GM06990 (cell line): Measurements from ENCODE around the gene KASH5.

Experiments
- DNase-seq: peaks from one replicate; pipeline ENCODE4 v3.0.0-alpha.2; 2011; ENCODE audit not compliant: insufficient read length; ENCODE audit errors: extremely low read depth
- H3K27me3 ChIP-seq: replicated peaks from 2 replicates; pipeline ENCODE4 v1.6.0; 2011; ENCODE audit warnings: low read length; ENCODE audit not compliant: control insufficient read depth, insufficient read depth
- H3K36me3 ChIP-seq: 2 replicates; pipeline ENCODE4 v1.5.1; 2011; ENCODE audit warnings: low read length; ENCODE audit not compliant: control insufficient read depth, insufficient read depth
- H3K4me3 ChIP-seq: replicated peaks from 2 replicates; pipeline ENCODE4 v1.5.1; 2011; ENCODE audit warnings: low read depth, mild to moderate bottlenecking, control low read depth, low read length
- TF ChIP-seq, protein P1 (sequence below): IDR thresholded peaks from 2 replicates; pipeline ENCODE4 v1.5.1; 2011; ENCODE audit warnings: low read length, control low read depth, mild to moderate bottlenecking, inconsistent platforms; ENCODE audit not compliant: insufficient read depth, poor library complexity, severe bottlenecking

KASH5 gene

DNA sequence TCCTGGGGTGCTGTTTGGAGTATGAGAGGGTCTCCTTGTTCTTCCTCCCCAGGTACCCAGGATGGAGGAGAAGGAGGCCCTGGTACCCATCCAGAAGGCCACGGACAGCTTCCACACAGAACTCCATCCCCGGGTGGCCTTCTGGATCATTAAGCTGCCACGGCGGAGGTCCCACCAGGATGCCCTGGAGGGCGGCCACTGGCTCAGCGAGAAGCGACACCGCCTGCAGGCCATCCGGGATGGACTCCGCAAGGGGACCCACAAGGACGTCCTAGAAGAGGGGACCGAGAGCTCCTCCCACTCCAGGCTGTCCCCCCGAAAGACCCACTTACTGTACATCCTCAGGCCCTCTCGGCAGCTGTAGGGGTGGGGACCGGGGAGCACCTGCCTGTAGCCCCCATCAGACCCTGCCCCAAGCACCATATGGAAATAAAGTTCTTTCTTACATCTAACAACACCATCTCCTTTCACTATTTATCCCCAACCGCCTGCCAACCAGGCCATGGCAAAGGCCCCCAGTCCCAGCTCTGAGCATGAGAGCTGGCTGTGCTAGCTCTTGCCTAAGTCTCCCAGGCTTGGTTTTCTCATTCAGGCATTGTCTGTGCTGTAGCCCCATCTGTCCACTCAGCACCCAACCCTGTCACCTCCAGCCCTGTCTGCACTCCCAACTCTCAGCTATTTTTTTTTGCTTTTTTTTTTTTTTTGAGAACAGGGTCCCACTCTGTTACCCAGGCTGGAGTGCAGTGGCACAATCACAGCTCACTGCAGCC lies 13.2 kb upstream of the KASH5 start:
- Histone ChIP-seq H3K36me3 (no peaks in the 10 kb centered on the region), H3K27me3 (no peaks in the 10 kb centered on the region; the same call in 1 of the 2 replicates), H3K4me3 (no peak overlapping the region)
- TF ChIP-seq, protein P1, sequence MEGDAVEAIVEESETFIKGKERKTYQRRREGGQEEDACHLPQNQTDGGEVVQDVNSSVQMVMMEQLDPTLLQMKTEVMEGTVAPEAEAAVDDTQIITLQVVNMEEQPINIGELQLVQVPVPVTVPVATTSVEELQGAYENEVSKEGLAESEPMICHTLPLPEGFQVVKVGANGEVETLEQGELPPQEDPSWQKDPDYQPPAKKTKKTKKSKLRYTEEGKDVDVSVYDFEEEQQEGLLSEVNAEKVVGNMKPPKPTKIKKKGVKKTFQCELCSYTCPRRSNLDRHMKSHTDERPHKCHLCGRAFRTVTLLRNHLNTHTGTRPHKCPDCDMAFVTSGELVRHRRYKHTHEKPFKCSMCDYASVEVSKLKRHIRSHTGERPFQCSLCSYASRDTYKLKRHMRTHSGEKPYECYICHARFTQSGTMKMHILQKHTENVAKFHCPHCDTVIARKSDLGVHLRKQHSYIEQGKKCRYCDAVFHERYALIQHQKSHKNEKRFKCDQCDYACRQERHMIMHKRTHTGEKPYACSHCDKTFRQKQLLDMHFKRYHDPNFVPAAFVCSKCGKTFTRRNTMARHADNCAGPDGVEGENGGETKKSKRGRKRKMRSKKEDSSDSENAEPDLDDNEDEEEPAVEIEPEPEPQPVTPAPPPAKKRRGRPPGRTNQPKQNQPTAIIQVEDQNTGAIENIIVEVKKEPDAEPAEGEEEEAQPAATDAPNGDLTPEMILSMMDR = no peak
- no peak for DNase-seq

DNA sequence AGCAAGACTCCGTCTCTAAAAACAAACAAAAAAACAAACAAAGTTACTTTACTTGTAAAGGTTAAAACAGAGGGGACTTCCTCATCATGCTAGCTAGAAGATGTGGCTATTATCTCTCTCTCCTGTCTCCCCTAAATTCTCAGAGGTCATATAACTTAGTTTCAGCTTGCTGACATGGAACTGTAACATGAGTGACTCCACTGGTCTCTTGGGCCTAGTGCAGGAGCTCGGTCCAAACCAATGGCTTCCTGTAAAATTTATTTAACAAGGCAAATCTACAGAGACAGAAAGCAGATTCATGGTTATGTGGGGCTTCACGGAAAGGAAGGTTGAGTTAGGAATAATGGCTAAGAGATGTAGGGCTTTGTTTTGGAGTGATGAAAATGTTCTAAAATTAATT lies 9.5 kb upstream of the KASH5 start:
- H3K27me3 ChIP-seq = no peaks in the 10 kb centered on the region
- H3K4me3 ChIP-seq = no peak overlapping the region
- DNase-seq = no peak
- TF ChIP-seq, protein P1 = no peak
- no peaks in the 10 kb centered on the region for H3K36me3 ChIP-seq

DNA sequence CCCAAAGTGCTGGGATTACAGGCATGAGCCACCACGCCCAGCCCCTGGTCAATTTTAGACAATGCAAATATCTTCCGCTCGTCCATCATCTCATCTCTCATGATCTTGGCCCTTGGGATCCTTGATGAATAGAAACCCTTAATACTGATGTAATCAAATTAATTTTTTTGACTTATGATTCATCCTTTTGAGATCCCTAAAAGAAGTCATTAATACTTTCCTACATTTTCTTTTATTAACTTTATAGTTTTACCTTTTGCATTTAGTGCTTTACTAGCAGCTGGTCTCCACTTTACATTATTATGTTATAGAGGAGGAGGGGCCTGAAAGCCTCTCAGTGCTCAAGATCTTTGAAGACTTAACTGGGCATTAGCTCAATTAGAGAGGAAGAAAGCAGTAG lies 7.7 kb upstream of the KASH5 start:
- TF ChIP-seq, protein P1 = no peak
- DNase-seq = no peak
- Histone ChIP-seq H3K27me3 (no peaks in the 10 kb centered on the region), H3K36me3 (no peaks in the 10 kb centered on the region), H3K4me3 (no peak overlapping the region)

DNA sequence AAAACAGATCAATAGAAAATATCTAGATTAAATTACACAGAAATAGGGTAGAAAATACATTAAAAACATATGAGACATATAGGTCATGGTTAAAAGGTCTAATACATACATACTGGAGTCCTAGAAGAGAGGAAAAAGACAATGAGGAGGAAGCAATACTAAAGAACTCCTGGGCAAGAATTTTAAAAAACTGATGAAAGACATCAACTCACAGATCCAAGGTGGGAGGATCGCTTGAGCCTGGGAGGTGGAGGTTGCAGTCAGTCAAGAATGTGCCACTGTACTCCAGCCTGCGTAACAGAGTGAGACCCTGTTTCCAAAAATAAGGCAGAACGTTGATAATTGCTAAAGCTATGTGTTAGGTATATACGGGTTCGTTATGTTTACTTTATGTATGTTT lies 5.4 kb upstream of the KASH5 start:
- Histone ChIP-seq H3K27me3 (no peaks in the 10 kb centered on the region), H3K4me3 (no peak overlapping the region), H3K36me3 (no peaks in the 10 kb centered on the region)
- no peak for DNase-seq
- TF ChIP-seq, protein P1 = no peak

DNA sequence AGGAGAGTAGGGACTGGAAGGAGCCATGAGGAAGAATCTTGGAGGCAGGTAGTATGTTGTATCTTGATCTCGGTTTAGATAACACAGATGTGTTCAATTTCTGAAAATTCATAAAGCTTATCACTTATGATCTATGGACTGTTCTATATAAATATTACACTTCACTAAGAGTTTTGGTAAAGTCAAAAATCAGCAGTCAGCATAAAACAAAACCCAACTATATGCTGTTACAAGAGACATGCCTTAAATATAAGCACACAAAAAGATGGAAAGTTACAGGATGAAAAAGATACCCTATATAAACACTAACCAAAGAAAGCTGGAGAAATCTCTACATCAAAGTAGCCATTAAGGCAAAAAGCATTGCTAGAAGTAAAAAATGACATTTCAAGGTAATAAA lies 4.5 kb upstream of the KASH5 start:
- TF ChIP-seq, protein P1 = no peak
- no peak for DNase-seq
- Histone ChIP-seq H3K27me3 (no peaks in the 10 kb centered on the region), H3K4me3 (no peak overlapping the region), H3K36me3 (no peaks in the 10 kb centered on the region)

DNA sequence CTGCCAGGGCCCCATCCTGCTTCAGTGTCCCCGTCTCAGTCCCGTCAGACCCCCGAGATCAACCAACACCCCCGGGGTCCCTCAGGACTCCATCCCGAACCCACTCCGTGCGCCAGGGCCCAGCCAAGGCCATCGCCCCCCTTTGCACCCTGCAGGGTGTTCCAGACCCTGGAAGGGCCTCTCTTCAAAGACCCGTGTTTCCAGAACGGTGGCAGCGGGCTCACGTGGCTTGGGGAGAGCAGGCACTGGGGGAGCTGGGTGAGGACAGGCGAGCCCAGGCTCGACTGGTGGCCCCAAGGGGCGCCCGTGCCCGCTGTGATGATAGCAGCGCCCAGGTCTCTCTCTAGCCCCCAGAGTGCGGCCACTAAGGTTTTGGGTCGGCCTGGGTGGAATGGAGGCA lies 1.4 kb downstream of the KASH5 start:
- no peak overlapping the region for H3K4me3 ChIP-seq
- no peaks in the 10 kb centered on the region for H3K27me3 ChIP-seq
- TF ChIP-seq, protein P1 = no peak
- DNase-seq = no peak
- H3K36me3 ChIP-seq = no peaks in the 10 kb centered on the region
